HEK293 (cell line): ENCODE results near the gene TGDS.

ENCODE experiments used
- CTCF ChIA-PET: fragments of 350-600 bp; formaldehyde crosslinking; extraction: SDS; loops from one replicate; lab custom pipeline; 2021; ENCODE audit warnings: antibody characterized with exemption; lab: Yijun Ruan, JAX
- POLR2A ChIA-PET: fragments of 300-600 bp; formaldehyde crosslinking; extraction: SDS; loops from one replicate; lab custom pipeline; 2020; ENCODE audit warnings: antibody characterized with exemption, inconsistent platforms; lab: Yijun Ruan, JAX
- H3K27ac ChIP-seq: fragments of 200-500 bp; sonication (Bioruptor generic); 2 replicates; pipeline ENCODE4 v1.5.1; 2014; ENCODE audit warnings: low read depth, low read length, control low read depth, inconsistent platforms; ENCODE audit errors: extremely low read depth
- H3K36me3 ChIP-seq, 2 experiments: fragments of 200-500 bp in 1 of 2; sonication (Bioruptor generic) in 1 of 2; 1 replicate in 1 of 2; 2 replicates in 1 of 2; pipeline ENCODE4 v1.5.1; 2014 to 2017; ENCODE audit warnings: inconsistent platforms in 2 of 2, low read length in 2 of 2; ENCODE audit not compliant: control insufficient read depth in 2 of 2, insufficient read depth in 1 of 2
- H3K4me1 ChIP-seq: fragments of 200-500 bp; sonication (Bioruptor generic); 2 replicates; pipeline ENCODE4 v1.5.1; 2014; ENCODE audit warnings: mild to moderate bottlenecking, low read length, inconsistent platforms; ENCODE audit not compliant: control insufficient read depth, insufficient read depth
- H3K4me3 ChIP-seq: 2 replicates; pipeline ENCODE4 v1.5.1; 2011; ENCODE audit warnings: low read depth, mild to moderate bottlenecking, control low read depth, low read length, moderate library complexity
- H3K9me3 ChIP-seq: fragments of 200-500 bp; sonication (Bioruptor generic); 2 replicates; pipeline ENCODE4 v1.5.1; 2014; ENCODE audit warnings: low read depth, low read length, inconsistent platforms; ENCODE audit not compliant: control insufficient read depth, insufficient read depth
- GLI4 ChIP-seq: fragments of 450-650 bp; formaldehyde crosslinking; IDR thresholded peaks from 2 replicates; pipeline ENCODE4 v1.5.1; 2016; ENCODE audit warnings: missing biosample characterization, missing genetic modification characterization
- KLF10 ChIP-seq: fragments of 450-650 bp; IDR thresholded peaks from 2 replicates; pipeline ENCODE4 v1.5.1; 2018; ENCODE audit warnings: missing biosample characterization, mild to moderate bottlenecking, missing genetic modification characterization
- OVOL3 ChIP-seq: fragments of 450-650 bp; formaldehyde crosslinking; IDR thresholded peaks from 2 replicates; pipeline ENCODE4 v1.5.1; 2016; ENCODE audit warnings: missing biosample characterization, missing genetic modification characterization
- PBX3 ChIP-seq: sonication (generic); formaldehyde crosslinking; IDR thresholded peaks from 2 replicates; pipeline ENCODE4 v1.8.1; 2022; ENCODE audit warnings: mild to moderate bottlenecking, moderate library complexity, missing genetic modification reagents
- REST ChIP-seq: fragments of 450-650 bp; formaldehyde crosslinking; IDR thresholded peaks from 2 replicates; pipeline ENCODE4 v1.5.1; 2016; ENCODE audit warnings: missing biosample characterization, missing genetic modification characterization
- SALL2 ChIP-seq: fragments of 450-650 bp; formaldehyde crosslinking; IDR thresholded peaks from 2 replicates; pipeline ENCODE4 v1.5.0; 2017; ENCODE audit warnings: missing biosample characterization, mild to moderate bottlenecking, missing genetic modification characterization, borderline replicate concordance
- SCRT1 ChIP-seq: fragments of 450-650 bp; formaldehyde crosslinking; IDR thresholded peaks from 2 replicates; pipeline ENCODE4 v1.5.1; 2016; ENCODE audit warnings: missing biosample characterization, missing genetic modification characterization, borderline replicate concordance
- TSHZ1 ChIP-seq: fragments of 450-650 bp; formaldehyde crosslinking; IDR thresholded peaks from 2 replicates; pipeline ENCODE4 v1.5.1; 2016; ENCODE audit warnings: missing biosample characterization, missing genetic modification characterization, borderline replicate concordance
- ZBTB20 ChIP-seq: fragments of 450-650 bp; formaldehyde crosslinking; IDR thresholded peaks from 2 replicates; pipeline ENCODE4 v1.5.1; 2016; ENCODE audit warnings: missing biosample characterization, missing genetic modification characterization
- ZBTB6 ChIP-seq: fragments of 450-650 bp; formaldehyde crosslinking; IDR thresholded peaks from 2 replicates; pipeline ENCODE4 v1.5.1; 2017; ENCODE audit warnings: missing biosample characterization, missing genetic modification characterization
- ZBTB7A ChIP-seq: fragments of 450-650 bp; formaldehyde crosslinking; IDR thresholded peaks from 2 replicates; pipeline ENCODE4 v1.5.1; 2016; ENCODE audit warnings: low read depth, missing biosample characterization, missing genetic modification characterization
- ZNF140 ChIP-seq: fragments of 450-650 bp; formaldehyde crosslinking; IDR thresholded peaks from 2 replicates; pipeline ENCODE4 v1.5.1; 2016; ENCODE audit warnings: missing biosample characterization, missing genetic modification characterization
- ZNF221 ChIP-seq: fragments of 450-650 bp; formaldehyde crosslinking; IDR thresholded peaks from 2 replicates; pipeline ENCODE4 v1.5.1; 2017; ENCODE audit warnings: missing biosample characterization, missing genetic modification characterization, borderline replicate concordance
- ZNF335 ChIP-seq: fragments of 450-650 bp; formaldehyde crosslinking; conservative IDR thresholded peaks from 2 replicates; pipeline ENCODE4 v1.5.1; 2016; ENCODE audit warnings: missing biosample characterization, missing genetic modification characterization
- ZNF341 ChIP-seq: fragments of 450-650 bp; formaldehyde crosslinking; IDR thresholded peaks from 2 replicates; pipeline ENCODE4; 2016; ENCODE audit warnings: low read depth, missing biosample characterization, missing genetic modification characterization
- ZNF404 ChIP-seq: fragments of 450-650 bp; formaldehyde crosslinking; IDR thresholded peaks from 2 replicates; pipeline ENCODE4 v1.5.1; 2017; ENCODE audit warnings: missing biosample characterization, missing genetic modification characterization
- ZNF473 ChIP-seq: fragments of 450-650 bp; formaldehyde crosslinking; IDR thresholded peaks from 2 replicates; pipeline ENCODE4 v1.5.1; 2017; ENCODE audit warnings: missing biosample characterization, missing genetic modification characterization
- ZNF529 ChIP-seq: fragments of 450-650 bp; formaldehyde crosslinking; IDR thresholded peaks from 2 replicates; pipeline ENCODE4 v1.5.1; 2017; ENCODE audit warnings: missing genetic modification characterization, missing biosample characterization; ENCODE audit not compliant: insufficient replicate concordance
- ZNF558 ChIP-seq: fragments of 450-650 bp; formaldehyde crosslinking; IDR thresholded peaks from 2 replicates; pipeline ENCODE4 v1.5.1; 2016; ENCODE audit warnings: missing biosample characterization, missing genetic modification characterization
- ZNF621 ChIP-seq: fragments of 450-650 bp; formaldehyde crosslinking; IDR thresholded peaks from 2 replicates; pipeline ENCODE4 v1.5.1; 2017; ENCODE audit warnings: missing biosample characterization, missing genetic modification characterization
- ZNF624 ChIP-seq: fragments of 450-650 bp; formaldehyde crosslinking; IDR thresholded peaks from 2 replicates; pipeline ENCODE4 v1.5.1; 2017; ENCODE audit warnings: missing biosample characterization, missing genetic modification characterization
- ZNF626 ChIP-seq: fragments of 450-650 bp; sonication (Bioruptor Pico); formaldehyde crosslinking; IDR thresholded peaks from 2 replicates; pipeline ENCODE4 v1.5.1; 2018; ENCODE audit warnings: missing biosample characterization, missing genetic modification characterization, inconsistent platforms
- ZNF791 ChIP-seq: fragments of 450-650 bp; formaldehyde crosslinking; IDR thresholded peaks from 2 replicates; pipeline ENCODE4 v1.5.1; 2016; ENCODE audit warnings: missing biosample characterization, missing genetic modification characterization
- ZSCAN5A ChIP-seq: fragments of 450-650 bp; formaldehyde crosslinking; IDR thresholded peaks from 2 replicates; pipeline ENCODE4 v1.5.1; 2016; ENCODE audit warnings: missing biosample characterization, missing genetic modification characterization

TGDS gene

GRCh38 chr13:94549232-94550061, 46.5 kb downstream of the TGDS start (continued):
- 0 out of 2 replicates have a peak, but pooled peaks have one; percentile 29 for TF ChIP-seq ZSCAN5A
- TF ChIP-seq ZNF140 (tag by site-specific recombination): no peak
- 0 out of 2 replicates have a peak, but pooled peaks have one; percentile 0 for TF ChIP-seq GLI4 (tag by site-specific recombination)
- TF ChIP-seq SALL2 (tag by site-specific recombination): no peak
- TF ChIP-seq ZBTB6 (tag by site-specific recombination): no peak
- TF ChIP-seq ZNF221 (tag by site-specific recombination): no peak
- no peak for TF ChIP-seq PBX3 (CRISPR knock-in tag)
- no peak for TF ChIP-seq ZNF473 (tag by site-specific recombination)

- H3K27ac ChIP-seq: peak overlapping the region; percentile 91
- peak overlapping the region; percentile 40 for H3K4me3 ChIP-seq
- CTCF ChIA-PET: interaction anchor here (0.9 to 1.9 kb wide), 5 partner anchors 16 to 115 kb away, joined by 3 to 8 read pairs (median 4); no protein-coding TSS in a partner anchor
- H3K36me3 ChIP-seq: no peaks in the 10 kb centered on the region
- POLR2A ChIA-PET: interaction anchor here (1.1 to 2.8 kb wide), 3 partner anchors 13 to 53 kb away, joined by 4 to 28 read pairs (median 11); partner anchors contain the start of genes GPR180 and TGDS
- no peaks in the 10 kb centered on the region for H3K4me1 ChIP-seq
- H3K9me3 ChIP-seq: no peaks in the 10 kb centered on the region
- TF ChIP-seq ZNF621 (tag by site-specific recombination): no peak
- 0 out of 2 replicates have a peak, but pooled peaks have one; percentile 1 for TF ChIP-seq SCRT1
- TF ChIP-seq ZNF341 (tag by site-specific recombination): no peak
- no peak; the same call in 1 of the 2 replicates for TF ChIP-seq ZBTB7A (tag by site-specific recombination)
- no peak for TF ChIP-seq ZNF791 (tag by site-specific recombination)
- no peak for TF ChIP-seq ZNF626
- TF ChIP-seq REST: no peak
- no peak for TF ChIP-seq KLF10 (tag by site-specific recombination)
- TF ChIP-seq ZNF558 (tag by site-specific recombination): no peak
- TF ChIP-seq ZNF404: no peak
- no peak for TF ChIP-seq TSHZ1 (tag by site-specific recombination)
- TF ChIP-seq ZNF335: peak; percentile 52
- no peak for TF ChIP-seq OVOL3
- peak; percentile 70; the same call in 1 of the 2 replicates for TF ChIP-seq ZBTB20 (tag by site-specific recombination)
- no peak for TF ChIP-seq ZNF529
- TF ChIP-seq ZNF624 (tag by site-specific recombination): no peak
Observed at GRCh38 chr13:94548821-94549231, 47.1 kb downstream of the TGDS start.
